Measurements from ENCODE around the gene C16orf89. TPM values are rescaled to one million over a fixed set of nuclear protein-coding genes. Genes with fewer than 3 reads are reported as not detected.

The C16orf89 gene
- total RNA-seq, 1 experiment from 2014 or later, result 1.8 TPM

DNA sequence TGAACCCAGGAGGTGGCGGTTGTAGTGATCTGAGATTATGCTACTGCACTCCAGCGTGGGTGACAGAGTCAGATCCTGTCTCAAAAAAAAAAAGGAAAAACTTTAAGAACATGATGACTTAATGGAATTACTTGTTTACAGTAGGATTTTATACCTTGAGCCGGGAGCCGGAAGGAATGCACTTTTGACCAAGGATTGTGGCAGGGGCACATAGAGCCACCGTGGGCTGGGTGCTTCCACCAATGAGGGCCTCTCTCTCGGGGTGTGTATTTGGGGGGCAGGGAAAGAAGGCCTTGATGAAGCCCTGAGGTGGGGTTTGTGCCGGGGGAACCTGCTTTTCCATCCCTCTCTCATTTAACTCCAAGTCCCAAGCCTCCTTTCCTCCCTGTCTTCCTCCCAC, 25.3 kb downstream of the C16orf89 start (continued):
- TF ChIP-seq, protein P1, sequence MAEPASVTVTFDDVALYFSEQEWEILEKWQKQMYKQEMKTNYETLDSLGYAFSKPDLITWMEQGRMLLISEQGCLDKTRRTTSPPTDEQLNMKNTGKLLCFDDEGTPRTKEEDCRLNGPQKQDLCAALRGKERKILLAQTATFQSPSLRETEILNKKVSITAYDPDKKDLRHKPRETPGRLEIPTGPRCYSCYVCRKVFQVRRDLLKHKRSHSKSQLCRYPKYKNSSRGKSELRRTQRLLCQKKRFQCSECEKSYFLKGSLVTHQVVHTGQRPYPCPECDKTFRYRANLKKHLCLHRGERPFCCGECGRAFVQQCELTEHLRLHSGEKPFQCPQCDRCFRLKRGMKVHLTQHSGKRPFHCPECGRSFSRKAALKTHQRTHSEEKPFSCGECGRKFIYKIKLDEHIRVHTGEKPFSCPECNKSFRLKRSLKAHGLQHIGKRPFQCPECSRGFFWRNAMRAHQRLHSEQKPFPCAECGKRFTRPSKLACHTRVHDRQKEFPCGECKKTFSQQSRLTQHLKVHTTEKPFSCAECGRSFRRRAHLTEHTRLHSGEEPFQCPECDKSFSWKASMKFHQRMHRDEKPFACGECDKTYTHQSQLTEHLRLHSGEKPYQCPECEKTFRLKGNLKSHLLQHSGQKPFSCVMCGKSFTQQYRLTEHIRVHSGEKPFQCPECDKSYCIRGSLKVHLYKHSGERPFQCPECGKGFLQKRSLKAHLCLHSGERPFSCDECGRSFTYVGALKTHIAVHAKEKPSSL (CRISPR knock-in tag; conservative IDR thresholded peaks at IDR 0.05), result no peak
- TF ChIP-seq OVOL2 (CRISPR knock-in tag; IDR thresholded peaks at IDR 0.05; ENCODE audit: borderline replicate concordance), result no peak
- TF ChIP-seq CREB1 (CRISPR knock-in tag; IDR thresholded peaks at IDR 0.05), result no peak
- TF ChIP-seq, protein P2, sequence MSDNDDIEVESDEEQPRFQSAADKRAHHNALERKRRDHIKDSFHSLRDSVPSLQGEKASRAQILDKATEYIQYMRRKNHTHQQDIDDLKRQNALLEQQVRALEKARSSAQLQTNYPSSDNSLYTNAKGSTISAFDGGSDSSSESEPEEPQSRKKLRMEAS (CRISPR knock-in tag; IDR thresholded peaks at IDR 0.05), result no peak
- TF ChIP-seq, protein P3, sequence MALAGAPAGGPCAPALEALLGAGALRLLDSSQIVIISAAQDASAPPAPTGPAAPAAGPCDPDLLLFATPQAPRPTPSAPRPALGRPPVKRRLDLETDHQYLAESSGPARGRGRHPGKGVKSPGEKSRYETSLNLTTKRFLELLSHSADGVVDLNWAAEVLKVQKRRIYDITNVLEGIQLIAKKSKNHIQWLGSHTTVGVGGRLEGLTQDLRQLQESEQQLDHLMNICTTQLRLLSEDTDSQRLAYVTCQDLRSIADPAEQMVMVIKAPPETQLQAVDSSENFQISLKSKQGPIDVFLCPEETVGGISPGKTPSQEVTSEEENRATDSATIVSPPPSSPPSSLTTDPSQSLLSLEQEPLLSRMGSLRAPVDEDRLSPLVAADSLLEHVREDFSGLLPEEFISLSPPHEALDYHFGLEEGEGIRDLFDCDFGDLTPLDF (CRISPR knock-in tag; IDR thresholded peaks at IDR 0.05), result no peak
- no peak for TF ChIP-seq TEAD1 (CRISPR knock-in tag; IDR thresholded peaks at IDR 0.05)

- DNase-seq (ENCODE audit: low spot score) (peak; percentile 72), ATAC-seq (peak; percentile 91)
- no peaks in the 10 kb centered on the region for H3K36me3 Mint-ChIP-seq
- CTCF ChIA-PET, result interaction anchor here (0.7 to 6.0 kb wide), 9 partner anchors 11 to 81 kb away, joined by 3 to 52 read pairs (median 5); partner anchors contain the start of gene SEC14L5
- peak overlapping the region; percentile 39 for H3K4me3 Mint-ChIP-seq
- H3K27ac Mint-ChIP-seq, result peak overlapping the region; percentile 73
- H3K27me3 Mint-ChIP-seq (ENCODE audit: low read depth), result peaks cover 10% of the 10 kb centered on the region
- no peaks in the 10 kb centered on the region for H3K9me3 Mint-ChIP-seq
- H3K4me1 Mint-ChIP-seq, result peaks cover 30% of the 10 kb centered on the region
- POLR2A ChIA-PET, result interaction anchor here (0.6 to 1.2 kb wide), 3 partner anchors 19 to 79 kb away, joined by 3 to 4 read pairs (median 3); partner anchors contain the start of gene SEC14L5
- TF ChIP-seq NR3C1 (CRISPR knock-in tag; conservative IDR thresholded peaks at IDR 0.05; ENCODE audit: low read depth), result no peak
- peak; percentile 35; the same call in 1 of the 2 replicates for TF ChIP-seq ZNF281 (CRISPR knock-in tag; IDR thresholded peaks at IDR 0.05)
- TF ChIP-seq ZNF317 (CRISPR knock-in tag; IDR thresholded peaks at IDR 0.05; ENCODE audit: borderline replicate concordance, low read depth), result no peak
- TF ChIP-seq, protein P4, sequence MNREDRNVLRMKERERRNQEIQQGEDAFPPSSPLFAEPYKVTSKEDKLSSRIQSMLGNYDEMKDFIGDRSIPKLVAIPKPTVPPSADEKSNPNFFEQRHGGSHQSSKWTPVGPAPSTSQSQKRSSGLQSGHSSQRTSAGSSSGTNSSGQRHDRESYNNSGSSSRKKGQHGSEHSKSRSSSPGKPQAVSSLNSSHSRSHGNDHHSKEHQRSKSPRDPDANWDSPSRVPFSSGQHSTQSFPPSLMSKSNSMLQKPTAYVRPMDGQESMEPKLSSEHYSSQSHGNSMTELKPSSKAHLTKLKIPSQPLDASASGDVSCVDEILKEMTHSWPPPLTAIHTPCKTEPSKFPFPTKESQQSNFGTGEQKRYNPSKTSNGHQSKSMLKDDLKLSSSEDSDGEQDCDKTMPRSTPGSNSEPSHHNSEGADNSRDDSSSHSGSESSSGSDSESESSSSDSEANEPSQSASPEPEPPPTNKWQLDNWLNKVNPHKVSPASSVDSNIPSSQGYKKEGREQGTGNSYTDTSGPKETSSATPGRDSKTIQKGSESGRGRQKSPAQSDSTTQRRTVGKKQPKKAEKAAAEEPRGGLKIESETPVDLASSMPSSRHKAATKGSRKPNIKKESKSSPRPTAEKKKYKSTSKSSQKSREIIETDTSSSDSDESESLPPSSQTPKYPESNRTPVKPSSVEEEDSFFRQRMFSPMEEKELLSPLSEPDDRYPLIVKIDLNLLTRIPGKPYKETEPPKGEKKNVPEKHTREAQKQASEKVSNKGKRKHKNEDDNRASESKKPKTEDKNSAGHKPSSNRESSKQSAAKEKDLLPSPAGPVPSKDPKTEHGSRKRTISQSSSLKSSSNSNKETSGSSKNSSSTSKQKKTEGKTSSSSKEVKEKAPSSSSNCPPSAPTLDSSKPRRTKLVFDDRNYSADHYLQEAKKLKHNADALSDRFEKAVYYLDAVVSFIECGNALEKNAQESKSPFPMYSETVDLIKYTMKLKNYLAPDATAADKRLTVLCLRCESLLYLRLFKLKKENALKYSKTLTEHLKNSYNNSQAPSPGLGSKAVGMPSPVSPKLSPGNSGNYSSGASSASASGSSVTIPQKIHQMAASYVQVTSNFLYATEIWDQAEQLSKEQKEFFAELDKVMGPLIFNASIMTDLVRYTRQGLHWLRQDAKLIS (CRISPR knock-in tag; IDR thresholded peaks at IDR 0.05; ENCODE audit: borderline replicate concordance), result no peak
- TF ChIP-seq, protein P3 (CRISPR knock-in tag; IDR thresholded peaks at IDR 0.05), result no peak
- TF ChIP-seq RELA (CRISPR knock-in tag; IDR thresholded peaks at IDR 0.05; ENCODE audit: borderline replicate concordance), result no peak
- TF ChIP-seq, protein P1 (CRISPR knock-in tag; conservative IDR thresholded peaks at IDR 0.05), result no peak
- TF ChIP-seq, protein P5, sequence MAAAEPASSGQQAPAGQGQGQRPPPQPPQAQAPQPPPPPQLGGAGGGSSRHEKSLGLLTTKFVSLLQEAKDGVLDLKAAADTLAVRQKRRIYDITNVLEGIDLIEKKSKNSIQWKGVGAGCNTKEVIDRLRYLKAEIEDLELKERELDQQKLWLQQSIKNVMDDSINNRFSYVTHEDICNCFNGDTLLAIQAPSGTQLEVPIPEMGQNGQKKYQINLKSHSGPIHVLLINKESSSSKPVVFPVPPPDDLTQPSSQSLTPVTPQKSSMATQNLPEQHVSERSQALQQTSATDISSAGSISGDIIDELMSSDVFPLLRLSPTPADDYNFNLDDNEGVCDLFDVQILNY (CRISPR knock-in tag; IDR thresholded peaks at IDR 0.05), result no peak
- no peak for TF ChIP-seq ZNF671 (CRISPR knock-in tag; IDR thresholded peaks at IDR 0.05)
- TF ChIP-seq, protein P6, sequence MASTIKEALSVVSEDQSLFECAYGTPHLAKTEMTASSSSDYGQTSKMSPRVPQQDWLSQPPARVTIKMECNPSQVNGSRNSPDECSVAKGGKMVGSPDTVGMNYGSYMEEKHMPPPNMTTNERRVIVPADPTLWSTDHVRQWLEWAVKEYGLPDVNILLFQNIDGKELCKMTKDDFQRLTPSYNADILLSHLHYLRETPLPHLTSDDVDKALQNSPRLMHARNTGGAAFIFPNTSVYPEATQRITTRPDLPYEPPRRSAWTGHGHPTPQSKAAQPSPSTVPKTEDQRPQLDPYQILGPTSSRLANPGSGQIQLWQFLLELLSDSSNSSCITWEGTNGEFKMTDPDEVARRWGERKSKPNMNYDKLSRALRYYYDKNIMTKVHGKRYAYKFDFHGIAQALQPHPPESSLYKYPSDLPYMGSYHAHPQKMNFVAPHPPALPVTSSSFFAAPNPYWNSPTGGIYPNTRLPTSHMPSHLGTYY (CRISPR knock-in tag; IDR thresholded peaks at IDR 0.05), result no peak
- no peak for TF ChIP-seq NR1H2 (CRISPR knock-in tag; IDR thresholded peaks at IDR 0.05)
- no peak for TF ChIP-seq GABPB1 (CRISPR knock-in tag; IDR thresholded peaks at IDR 0.05)
Observed at GRCh38 chr16:5036228-5037156, 29.3 kb downstream of the C16orf89 start.

Data from WTC11 (cell line).